Calu3 (cell line): ENCODE results near the gene CCDC92. TPM values are rescaled to one million over a fixed set of nuclear protein-coding genes. Genes with fewer than 3 reads are reported as not detected.

Experiments used
- BruUV-seq: library from RNA; stranded (reverse); fragments of 400-500 nt; replicated peaks from 2 replicates; lab custom pipeline; 2021; lab: Mats Ljungman, UMichigan
- CTCF ChIA-PET: fragments of 300-600 bp; sonication (Branson Sonifier 250); formaldehyde crosslinking; loops from one replicate; lab custom pipeline; 2022; ENCODE audit warnings: antibody characterized with exemption; lab: Charles Lee
- DNase-seq: peaks from one replicate; pipeline ENCODE4 v3.0.0; 2022
- H3K27ac Mint-ChIP-seq: one replicate; pipeline ENCODE4 v1.8.0; 2022; ENCODE audit warnings: mixed read lengths; ENCODE audit not compliant: unreplicated experiment
- H3K27me3 Mint-ChIP-seq: one replicate; pipeline ENCODE4 v1.8.0; 2022; ENCODE audit warnings: mixed read lengths; ENCODE audit not compliant: unreplicated experiment
- H3K36me3 Mint-ChIP-seq: one replicate; pipeline ENCODE4 v1.8.0; 2022; ENCODE audit warnings: mild to moderate bottlenecking, moderate library complexity, mixed read lengths; ENCODE audit not compliant: insufficient read depth, unreplicated experiment
- H3K4me1 Mint-ChIP-seq: one replicate; pipeline ENCODE4 v1.8.0; 2022; ENCODE audit warnings: mild to moderate bottlenecking, low read depth, mixed read lengths; ENCODE audit not compliant: unreplicated experiment
- H3K4me3 Mint-ChIP-seq: one replicate; pipeline ENCODE4 v1.8.0; 2022; ENCODE audit warnings: mild to moderate bottlenecking, low read depth, moderate library complexity, mixed read lengths; ENCODE audit not compliant: unreplicated experiment
- H3K9me3 Mint-ChIP-seq: one replicate; pipeline ENCODE4 v1.8.0; 2022; ENCODE audit warnings: low read depth, mixed read lengths; ENCODE audit not compliant: unreplicated experiment
- CTCF ChIP-seq: fragments of 200-600 bp; IDR thresholded peaks from one replicate; pipeline ENCODE4 v1.8.0; 2022; ENCODE audit warnings: antibody characterized with exemption; ENCODE audit not compliant: unreplicated experiment
- intact Hi-C: fragments of 100-400 bp; cut with micrococcal nuclease; formaldehyde crosslinking; loops from one replicate; pipeline ENCODE4 v1.10.0; 2022; ENCODE audit not compliant: unreplicated experiment
- total RNA-seq: library from RNA; stranded (reverse); gene quantifications from 2 replicates; pipeline ENCODE4 v1.2.3, GENCODE V29; 2022

Gene CCDC92
- total RNA-seq, 1 experiment from 2014 or later = 35.0 TPM

GRCh38 chr12:123944696-123945095, 27.9 kb downstream of the CCDC92 start:
- intact Hi-C loops = no loop called here
- H3K27ac Mint-ChIP-seq = no peak overlapping the region
- CTCF ChIA-PET = no interaction called here
- no peaks in the 10 kb centered on the region for H3K27me3 Mint-ChIP-seq
- no peak for DNase-seq
- H3K36me3 Mint-ChIP-seq = no peaks in the 10 kb centered on the region
- H3K9me3 Mint-ChIP-seq = no peaks in the 10 kb centered on the region
- no peaks in the 10 kb centered on the region for H3K4me1 Mint-ChIP-seq
- no TSS peak for BruUV-seq
- TF ChIP-seq CTCF = no peak
- no peak overlapping the region for H3K4me3 Mint-ChIP-seq

GRCh38 chr12:123943816-123944215, 28.8 kb downstream of the CCDC92 start:
- no peak for TF ChIP-seq CTCF
- H3K27me3 Mint-ChIP-seq = no peaks in the 10 kb centered on the region
- intact Hi-C loops = no loop called here
- H3K9me3 Mint-ChIP-seq = no peaks in the 10 kb centered on the region
- H3K36me3 Mint-ChIP-seq = no peaks in the 10 kb centered on the region
- no peak for DNase-seq
- BruUV-seq = no TSS peak
- H3K4me3 Mint-ChIP-seq = no peak overlapping the region
- H3K4me1 Mint-ChIP-seq = no peaks in the 10 kb centered on the region
- no peak overlapping the region for H3K27ac Mint-ChIP-seq
- CTCF ChIA-PET = no interaction called here

- CTCF ChIA-PET = no interaction called here
- no peaks in the 10 kb centered on the region for H3K27me3 Mint-ChIP-seq
- BruUV-seq = no TSS peak
- H3K27ac Mint-ChIP-seq = no peak overlapping the region
- intact Hi-C loops = no loop called here
- H3K36me3 Mint-ChIP-seq = no peaks in the 10 kb centered on the region
- H3K9me3 Mint-ChIP-seq = no peaks in the 10 kb centered on the region
- no peak for DNase-seq
- H3K4me1 Mint-ChIP-seq = no peaks in the 10 kb centered on the region
- no peak overlapping the region for H3K4me3 Mint-ChIP-seq
- no peak for TF ChIP-seq CTCF
Measured at GRCh38 chr12:123942911-123943648, 29.6 kb downstream of the CCDC92 start.

- no peaks in the 10 kb centered on the region for H3K36me3 Mint-ChIP-seq
- H3K4me1 Mint-ChIP-seq = no peaks in the 10 kb centered on the region
- no peak overlapping the region for H3K27ac Mint-ChIP-seq
- H3K4me3 Mint-ChIP-seq = no peak overlapping the region
- no peak for DNase-seq
- CTCF ChIA-PET = no interaction called here
- H3K9me3 Mint-ChIP-seq = no peaks in the 10 kb centered on the region
- no peaks in the 10 kb centered on the region for H3K27me3 Mint-ChIP-seq
- BruUV-seq = no TSS peak
- no peak for TF ChIP-seq CTCF
- intact Hi-C loops = no loop called here
Measured at GRCh38 chr12:123942238-123942653, 30.4 kb downstream of the CCDC92 start.
